Endometrium (tissue), 2 donors: ENCODE results near the gene TPGS1.

Experiments
- FAIRE-seq: peaks from 2 replicates; lab custom pipeline; 2012; peaks lifted over from hg19 to GRCh38; lab: Jason Lieb, UNC
- donor health status: control.
- donor health status: control.

Gene TPGS1

GRCh38 chr19:539429-540030 lies 32.2 kb downstream of the TPGS1 start:
- FAIRE-seq: no peak

GRCh38 chr19:540867-541637 lies 33.8 kb downstream of the TPGS1 start:
- FAIRE-seq: no peak

- FAIRE-seq: no peak
These were observed 34.4 kb downstream of the TPGS1 start for GRCh38 chr19:541699-542098.

GRCh38 chr19:542173-542866 lies 35.0 kb downstream of the TPGS1 start:
- FAIRE-seq: no peak

GRCh38 chr19:543910-544608 lies 36.8 kb downstream of the TPGS1 start, which contains the start of gene GZMM:
Gene GZMM (plus strand): TSS chr19:544053. CDS start chr19:544072, 19 bp downstream.
- FAIRE-seq: no peak

- no peak for FAIRE-seq
These were observed 39.8 kb downstream of the TPGS1 start for GRCh38 chr19:547117-547516.

GRCh38 chr19:547836-548720 lies 40.8 kb downstream of the TPGS1 start:
- FAIRE-seq: no peak

GRCh38 chr19:548886-549830 lies 41.9 kb downstream of the TPGS1 start:
- FAIRE-seq: no peak

- no peak for FAIRE-seq
These were observed 47.5 kb downstream of the TPGS1 start for GRCh38 chr19:554817-555216.

- no peak for FAIRE-seq
These were observed 48.1 kb downstream of the TPGS1 start for GRCh38 chr19:555474-555808.

- FAIRE-seq: no peak
These were observed 49.5 kb downstream of the TPGS1 start for GRCh38 chr19:556611-557382.

GRCh38 chr19:558770-559439 lies 51.6 kb downstream of the TPGS1 start:
- no peak for FAIRE-seq

GRCh38 chr19:560121-560520 lies 52.8 kb downstream of the TPGS1 start:
- no peak for FAIRE-seq

- FAIRE-seq: no peak
These were observed 59.1 kb downstream of the TPGS1 start for GRCh38 chr19:566403-566802.

- no peak for FAIRE-seq
These were observed 59.5 kb downstream of the TPGS1 start for GRCh38 chr19:566844-567243.

- no peak for FAIRE-seq
These were observed 60.1 kb downstream of the TPGS1 start for GRCh38 chr19:567296-567900.
